ENCODE data around the gene TNFSF13.

- TF ChIP-seq CTCF (IDR thresholded peaks at IDR 0.05; ENCODE audit: low read depth, low read length, poor library complexity, severe bottlenecking): no peak
- TF ChIP-seq EZH2phosphoT487 (IDR thresholded peaks at IDR 0.05; ENCODE audit: borderline replicate concordance, low read length): no peak
Measured at GRCh38 chr17:7549401-7550055, 9.0 kb upstream of the TNFSF13 start.
